A549 (cell line): ENCODE results near the gene SLF2. TPM values are rescaled to one million over a fixed set of nuclear protein-coding genes. Genes with fewer than 3 reads are reported as not detected.

Source experiments
- ATAC-seq, 2 experiments: fragments of 200-7000 bp in 1 of 2; fragments of >200 bp in 1 of 2; cut with Nextera tagmentation in 1 of 2; cut with Tn5 transposase in 1 of 2; 3 replicates each; pipeline versions ENCODE4 v1.8.0 to v1.9.1; 2018 to 2020; ENCODE audit warnings: mild to moderate bottlenecking in 1 of 2, moderate library complexity in 1 of 2
- CTCF ChIA-PET: fragments of 300-600 bp; sonication (Branson Sonifier 250); formaldehyde crosslinking; extraction: SDS; loops from one replicate; lab custom pipeline; 2021; ENCODE audit warnings: antibody characterized with exemption, inconsistent platforms; lab: Yijun Ruan, JAX
- POLR2A ChIA-PET: fragments of 350-600 bp; formaldehyde crosslinking; extraction: SDS; loops from one replicate; lab custom pipeline; 2021; ENCODE audit warnings: antibody characterized with exemption, inconsistent platforms; lab: Yijun Ruan, JAX
- DNase-seq, 2 experiments: peaks; one replicate each; pipeline versions ENCODE4 v3.0.0 to v3.0.0-alpha.2; 2011 to 2016; ENCODE audit warnings: low read depth in 1 of 2, low spot score in 1 of 2
- FAIRE-seq: peaks from 2 replicates; lab custom pipeline; 2011; peaks lifted over from hg19 to GRCh38; lab: Jason Lieb, UNC
- H3K27ac ChIP-seq, 2 experiments: fragments of >200 bp; sonication (Bioruptor Twin); formaldehyde crosslinking; 3 replicates each; pipeline ENCODE4 v1.5.1; 2016 to 2017
- H3K4me1 ChIP-seq: fragments of >200 bp; sonication (Bioruptor Twin); formaldehyde crosslinking; 3 replicates; pipeline ENCODE4 v1.6.1; 2016
- H3K4me2 ChIP-seq: fragments of >200 bp; sonication (Bioruptor Twin); formaldehyde crosslinking; 3 replicates; pipeline ENCODE4 v1.6.1; 2016
- H3K4me3 ChIP-seq: fragments of >200 bp; sonication (Bioruptor Twin); formaldehyde crosslinking; 3 replicates; pipeline ENCODE4 v1.5.1; 2016
- H3K9me3 ChIP-seq: fragments of >200 bp; sonication (Bioruptor Twin); formaldehyde crosslinking; 3 replicates; pipeline ENCODE4 v1.6.1; 2016
- CBX2 ChIP-seq: fragments of 200-600 bp; sonication (generic); IDR thresholded peaks from 2 replicates; pipeline ENCODE4 v1.6.1; 2016; ENCODE audit warnings: low read depth, mild to moderate bottlenecking, borderline replicate concordance
- CBX8 ChIP-seq: fragments of 200-600 bp; sonication (generic); IDR thresholded peaks from 2 replicates; pipeline ENCODE4 v1.6.1; 2016
- CHD2 ChIP-seq: fragments of 150-350 bp; IDR thresholded peaks from 2 replicates; pipeline ENCODE4 v1.6.1; 2014; ENCODE audit warnings: low read length; ENCODE audit not compliant: partially characterized antibody
- CHD4 ChIP-seq: fragments of 200-600 bp; sonication (generic); IDR thresholded peaks from 2 replicates; pipeline ENCODE4 v1.6.1; 2016; ENCODE audit warnings: antibody characterized with exemption, mild to moderate bottlenecking, borderline replicate concordance
- E2F6 ChIP-seq: IDR thresholded peaks from 2 replicates; pipeline ENCODE4 v1.6.1; 2012; ENCODE audit warnings: low read depth, borderline replicate concordance
- EHF ChIP-seq: fragments of 250-450 bp; sonication (Bioruptor Pico); IDR thresholded peaks from 2 replicates; pipeline ENCODE4 v1.5.0; 2020; ENCODE audit warnings: mild to moderate bottlenecking
- EHMT2 ChIP-seq: fragments of 200-600 bp; sonication (generic); IDR thresholded peaks from 2 replicates; pipeline ENCODE4 v1.6.1; 2016; ENCODE audit warnings: antibody characterized with exemption, low read depth, mild to moderate bottlenecking, moderate library complexity
- ELK1 ChIP-seq: fragments of 150-350 bp; IDR thresholded peaks from 2 replicates; pipeline ENCODE4 v1.6.1; 2014; ENCODE audit warnings: low read depth, mild to moderate bottlenecking, low read length
- ESRRA ChIP-seq: fragments of 150-350 bp; IDR thresholded peaks from 2 replicates; pipeline ENCODE4 v1.6.1; 2014; ENCODE audit warnings: mild to moderate bottlenecking, low read length, borderline replicate concordance
- FOSB ChIP-seq: fragments of 250-450 bp; sonication (Bioruptor Pico); IDR thresholded peaks from 2 replicates; pipeline ENCODE4 v1.5.0; 2020; ENCODE audit warnings: mild to moderate bottlenecking, moderate library complexity
- FOSL2 ChIP-seq, 2 experiments: fragments of 450-650 bp in 1 of 2; fragments of >200 bp in 1 of 2; sonication (Bioruptor Twin) in 1 of 2; formaldehyde crosslinking; IDR thresholded peaks; 2 replicates each; pipeline versions ENCODE4 v1.5.0 to v1.6.1; 2016 to 2020; ENCODE audit warnings: mild to moderate bottlenecking in 1 of 2, moderate library complexity in 1 of 2
- GATA3 ChIP-seq: IDR thresholded peaks from 2 replicates; pipeline ENCODE4 v1.6.1; 2012; ENCODE audit warnings: borderline replicate concordance
- HOXA7 ChIP-seq: fragments of 250-450 bp; sonication (Bioruptor Pico); IDR thresholded peaks from 2 replicates; pipeline ENCODE4 v1.5.0; 2020; ENCODE audit warnings: mild to moderate bottlenecking, moderate library complexity
- HOXB13 ChIP-seq: fragments of 250-450 bp; sonication (Bioruptor Pico); IDR thresholded peaks from 2 replicates; pipeline ENCODE4 v1.5.0; 2020; ENCODE audit warnings: low read depth, mild to moderate bottlenecking, moderate library complexity
- JUN ChIP-seq, 2 experiments: fragments of >200 bp; sonication (Bioruptor Twin); formaldehyde crosslinking; IDR thresholded peaks; 2 replicates in 1 of 2; 3 replicates in 1 of 2; pipeline ENCODE4 v1.6.1; 2016 to 2017
- KDM1A ChIP-seq: fragments of 200-600 bp; sonication (generic); IDR thresholded peaks from 2 replicates; pipeline ENCODE4 v1.6.1; 2016; ENCODE audit warnings: low read depth, mild to moderate bottlenecking
- MAZ ChIP-seq: fragments of 150-350 bp; IDR thresholded peaks from 2 replicates; pipeline ENCODE4 v1.6.1; 2014; ENCODE audit warnings: antibody characterized with exemption, low read depth, low read length, borderline replicate concordance
- NPAS2 ChIP-seq: fragments of 250-450 bp; sonication (Bioruptor Pico); IDR thresholded peaks from 2 replicates; pipeline ENCODE4 v1.8.0; 2022; ENCODE audit warnings: mild to moderate bottlenecking, moderate library complexity, borderline replicate concordance
- PBX3 ChIP-seq: IDR thresholded peaks from 2 replicates; pipeline ENCODE4 v1.6.1; 2012
- PHF8 ChIP-seq: fragments of 200-600 bp; sonication (generic); IDR thresholded peaks from 2 replicates; pipeline ENCODE4 v1.6.1; 2016; ENCODE audit warnings: low read depth, mild to moderate bottlenecking, antibody characterized with exemption, moderate library complexity, borderline replicate concordance
- RAD21 ChIP-seq, 2 experiments: fragments of >200 bp in 1 of 2; sonication (Bioruptor Twin) in 1 of 2; formaldehyde crosslinking in 1 of 2; IDR thresholded peaks in 1 of 2; conservative IDR thresholded peaks in 1 of 2; 2 replicates in 1 of 2; 3 replicates in 1 of 2; pipeline ENCODE4 v1.6.1; 2012 to 2018; ENCODE audit warnings: inconsistent platforms in 1 of 2
- RARB ChIP-seq: fragments of 250-450 bp; sonication (Bioruptor Pico); IDR thresholded peaks from 2 replicates; pipeline ENCODE4 v1.8.0; 2021; ENCODE audit warnings: mild to moderate bottlenecking, moderate library complexity
- RFX5 ChIP-seq: fragments of 450-650 bp; IDR thresholded peaks from 2 replicates; pipeline ENCODE4 v1.7.1; 2014; ENCODE audit warnings: antibody characterized with exemption, mild to moderate bottlenecking, moderate library complexity
- RNF2 ChIP-seq: fragments of 200-600 bp; sonication (generic); IDR thresholded peaks from 2 replicates; pipeline ENCODE4 v1.6.1; 2016; ENCODE audit warnings: low read depth, mild to moderate bottlenecking, antibody characterized with exemption, moderate library complexity, borderline replicate concordance
- SREBF2 ChIP-seq: fragments of 450-650 bp; IDR thresholded peaks from 2 replicates; pipeline ENCODE4 v1.6.1; 2014; ENCODE audit warnings: mild to moderate bottlenecking, moderate library complexity
- TFCP2L1 ChIP-seq: fragments of 250-450 bp; sonication (Bioruptor Pico); IDR thresholded peaks from 2 replicates; pipeline ENCODE4 v1.5.0; 2021; ENCODE audit warnings: mild to moderate bottlenecking
- TP53 ChIP-seq: fragments of 250-450 bp; sonication (Bioruptor Pico); IDR thresholded peaks from 2 replicates; pipeline ENCODE4 v1.5.0; 2021; ENCODE audit warnings: mild to moderate bottlenecking, moderate library complexity
- ZFP36 ChIP-seq: fragments of 450-650 bp; IDR thresholded peaks from 2 replicates; pipeline ENCODE4 v1.6.1; 2014; ENCODE audit warnings: borderline replicate concordance; ENCODE audit not compliant: partially characterized antibody
- ZNF302 ChIP-seq: fragments of 250-450 bp; sonication (Bioruptor Pico); IDR thresholded peaks from 2 replicates; pipeline ENCODE4 v1.9.0; 2021; ENCODE audit warnings: inconsistent platforms, mild to moderate bottlenecking, moderate library complexity
- ZSCAN20 ChIP-seq: fragments of 250-450 bp; sonication (Bioruptor Pico); IDR thresholded peaks from 2 replicates; pipeline ENCODE4 v1.8.0; 2022; ENCODE audit warnings: mild to moderate bottlenecking, moderate library complexity
- WGBS: methylation state at CpG from one replicate; pipeline ENCODE4 v1.1.6; 2017; ENCODE audit errors: missing lambda C conversion rate; 5-methylcytosine and 5-hydroxymethylcytosine counted together
- polyA plus RNA-seq, 4 experiments: library from polyadenylated mRNA; depleted of rRNA in 3 of 4; stranded (reverse); fragments of >200 nt; fragmentation: RNase III in 1 of 4; extraction: RNeasy Plus Mini Kit Qiagen cat#74134 plus additional on column Dnase treatment in 1 of 4; gene quantifications; 2 replicates in 3 of 4; 3 replicates in 1 of 4; pipeline ENCODE4 v1.2.3, GENCODE V29; 2011 to 2017
- TF ChIP-seq, protein P1 (sequence below): fragments of >200 bp; sonication (Bioruptor Twin); formaldehyde crosslinking; IDR thresholded peaks from 3 replicates; pipeline ENCODE4 v1.6.1; 2016
- TF ChIP-seq, protein P2 (sequence below): fragments of 450-650 bp; IDR thresholded peaks from 2 replicates; pipeline ENCODE4 v1.6.1; 2014; ENCODE audit warnings: antibody characterized with exemption
- TF ChIP-seq, protein P3 (sequence below): fragments of 250-450 bp; sonication (Bioruptor Pico); IDR thresholded peaks from 2 replicates; pipeline ENCODE4 v1.5.0; 2021; ENCODE audit warnings: mild to moderate bottlenecking, moderate library complexity, borderline replicate concordance

The SLF2 gene
- polyA plus RNA-seq, 2 of the 4 experiments (the other 2 are of a cell fraction) = 13.0 to 16.6 TPM

GRCh38 chr10:100986952-100987684 lies 74.4 kb downstream of the SLF2 start, which contains the start of the genes MRPL43 and TWNK:
Gene MRPL43, minus strand, starts transcription at chr10:100987497. Its CDS starts 54 bp downstream, at chr10:100987443.
Gene TWNK, plus strand, starts transcription at chr10:100987543. Its CDS starts 668 bp downstream, at chr10:100988211.
- WGBS = 0% methylated on average over 36 of the region's 75 CpGs
- peak within 1 kb of the TSS; percentile 96 for H3K4me2 ChIP-seq
- TF ChIP-seq FOSB (CRISPR knock-in tag) = no peak
- TF ChIP-seq TFCP2L1 = no peak
- TF ChIP-seq TP53 (CRISPR knock-in tag) = no peak
- no peak for TF ChIP-seq KDM1A
- TF ChIP-seq, protein P1, sequence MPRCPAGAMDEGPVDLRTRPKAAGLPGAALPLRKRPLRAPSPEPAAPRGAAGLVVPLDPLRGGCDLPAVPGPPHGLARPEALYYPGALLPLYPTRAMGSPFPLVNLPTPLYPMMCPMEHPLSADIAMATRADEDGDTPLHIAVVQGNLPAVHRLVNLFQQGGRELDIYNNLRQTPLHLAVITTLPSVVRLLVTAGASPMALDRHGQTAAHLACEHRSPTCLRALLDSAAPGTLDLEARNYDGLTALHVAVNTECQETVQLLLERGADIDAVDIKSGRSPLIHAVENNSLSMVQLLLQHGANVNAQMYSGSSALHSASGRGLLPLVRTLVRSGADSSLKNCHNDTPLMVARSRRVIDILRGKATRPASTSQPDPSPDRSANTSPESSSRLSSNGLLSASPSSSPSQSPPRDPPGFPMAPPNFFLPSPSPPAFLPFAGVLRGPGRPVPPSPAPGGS = peak; percentile 66; the same call in 1 of the 3 replicates
- TF ChIP-seq PHF8 = peak; percentile 56; the same call in 1 of the 2 replicates
- TF ChIP-seq, protein P2, sequence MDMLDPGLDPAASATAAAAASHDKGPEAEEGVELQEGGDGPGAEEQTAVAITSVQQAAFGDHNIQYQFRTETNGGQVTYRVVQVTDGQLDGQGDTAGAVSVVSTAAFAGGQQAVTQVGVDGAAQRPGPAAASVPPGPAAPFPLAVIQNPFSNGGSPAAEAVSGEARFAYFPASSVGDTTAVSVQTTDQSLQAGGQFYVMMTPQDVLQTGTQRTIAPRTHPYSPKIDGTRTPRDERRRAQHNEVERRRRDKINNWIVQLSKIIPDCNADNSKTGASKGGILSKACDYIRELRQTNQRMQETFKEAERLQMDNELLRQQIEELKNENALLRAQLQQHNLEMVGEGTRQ = 0 out of 2 replicates have a peak, but pooled peaks have one; percentile 7
- TF ChIP-seq PBX3 = no peak
- TF ChIP-seq NPAS2 (CRISPR knock-in tag) = peak; percentile 49; the same call in 1 of the 2 replicates
- TF ChIP-seq CHD2 = no peak
- TF ChIP-seq FOSL2 (IDR thresholded peaks at IDR 0.05) = no peak
- no peak for TF ChIP-seq FOSL2 (CRISPR knock-in tag; IDR thresholded peaks at IDR 0.05)
- TF ChIP-seq RNF2 = no peak
- TF ChIP-seq JUN (IDR thresholded peaks at IDR 0.05) = peak in 1 of 2 experiments; percentile 85; a peak in 4 of 5 replicates
- TF ChIP-seq GATA3 = 0 out of 2 replicates have a peak, but pooled peaks have one; percentile 40
- no peak for TF ChIP-seq ZFP36
- no peak for TF ChIP-seq EHF (CRISPR knock-in tag)
- TF ChIP-seq HOXA7 (CRISPR knock-in tag) = no peak
- peak; percentile 82; the same call in 1 of the 2 replicates for TF ChIP-seq E2F6
- 0 out of 2 replicates have a peak, but pooled peaks have one; percentile 41 for TF ChIP-seq HOXB13 (CRISPR knock-in tag)
- no peak for TF ChIP-seq ELK1
- TF ChIP-seq CHD4 = no peak
- no peak for TF ChIP-seq EHMT2
- TF ChIP-seq CBX2 = no peak
- no peak for TF ChIP-seq CBX8
- TF ChIP-seq SREBF2 = no peak
- no peak for TF ChIP-seq RARB (CRISPR knock-in tag)
- TF ChIP-seq RFX5 = no peak; the same call in 1 of the 2 replicates
- TF ChIP-seq ESRRA = no peak
- no peak for TF ChIP-seq RAD21 (conservative IDR thresholded peaks at IDR 0.05 in 1 of 2, IDR thresholded peaks at IDR 0.05 in 1 of 2)
- no peak for TF ChIP-seq ZNF302 (CRISPR knock-in tag)
- TF ChIP-seq MAZ = no peak
- TF ChIP-seq ZSCAN20 (CRISPR knock-in tag) = no peak
- TF ChIP-seq, protein P3, sequence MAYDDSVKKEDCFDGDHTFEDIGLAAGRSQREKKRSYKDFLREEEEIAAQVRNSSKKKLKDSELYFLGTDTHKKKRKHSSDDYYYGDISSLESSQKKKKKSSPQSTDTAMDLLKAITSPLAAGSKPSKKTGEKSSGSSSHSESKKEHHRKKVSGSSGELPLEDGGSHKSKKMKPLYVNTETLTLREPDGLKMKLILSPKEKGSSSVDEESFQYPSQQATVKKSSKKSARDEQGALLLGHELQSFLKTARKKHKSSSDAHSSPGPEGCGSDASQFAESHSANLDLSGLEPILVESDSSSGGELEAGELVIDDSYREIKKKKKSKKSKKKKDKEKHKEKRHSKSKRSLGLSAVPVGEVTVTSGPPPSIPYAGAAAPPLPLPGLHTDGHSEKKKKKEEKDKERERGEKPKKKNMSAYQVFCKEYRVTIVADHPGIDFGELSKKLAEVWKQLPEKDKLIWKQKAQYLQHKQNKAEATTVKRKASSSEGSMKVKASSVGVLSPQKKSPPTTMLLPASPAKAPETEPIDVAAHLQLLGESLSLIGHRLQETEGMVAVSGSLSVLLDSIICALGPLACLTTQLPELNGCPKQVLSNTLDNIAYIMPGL (CRISPR knock-in tag) = no peak

More at GRCh38 chr10:100986952-100987684, 74.4 kb downstream of the SLF2 start, which contains the start of the genes MRPL43 and TWNK:
- DNase-seq = peak; percentile 81 to 91
- H3K9me3 ChIP-seq = no peaks in the 10 kb centered on the region
- peak within 1 kb of the TSS; percentile 83 for H3K4me3 ChIP-seq
- FAIRE-seq = no peak
- ChIA-PET CTCF (interaction anchor here (2.1 to 25.8 kb wide), 5 partner anchors 11 to 30 kb away, joined by 5 to 608 read pairs (median 83); partner anchors contain the start of genes LZTS2 and SEMA4G), POLR2A (interaction anchor here (1.0 to 1.8 kb wide), 4 partner anchors 10 to 74 kb away, joined by 3 to 6 read pairs (median 4); no protein-coding TSS in a partner anchor)
- ATAC-seq = peak; percentile 93 to 94
- peak within 1 kb of the TSS; percentile 96 to 97 for H3K27ac ChIP-seq
- peaks cover 31% of the 10 kb centered on the region for H3K4me1 ChIP-seq
